ENCODE measurements around the gene RHBDL1. TPM values are rescaled to one million over a fixed set of nuclear protein-coding genes. Genes with fewer than 3 reads are reported as not detected.

Gene RHBDL1
- total RNA-seq, 4 donors from 2014 or later, result 1.1 to 1.5 (median 1.3) TPM; not detected in 1

GRCh38 chr16:640614-641013, 34.9 kb upstream of the RHBDL1 start:
- H3K27me3 ChIP-seq, result no peaks in the 10 kb centered on the region
- H3K9me3 ChIP-seq, result no peaks in the 10 kb centered on the region
- ATAC-seq, result no peak
- H3K27ac ChIP-seq, result peak overlapping the region in 3 of 4 donors; percentile 86 to 95 (median 92)
- peaks cover 0 to 73% (median 22%) of the 10 kb centered on the region in 3 donors for H3K4me1 ChIP-seq
- TF ChIP-seq POLR2A (IDR thresholded peaks at IDR 0.05) (no peak), POLR2AphosphoS5 (IDR thresholded peaks at IDR 0.05) (no peak), EP300 (IDR thresholded peaks at IDR 0.05) (no peak)
- TF ChIP-seq, protein P1, sequence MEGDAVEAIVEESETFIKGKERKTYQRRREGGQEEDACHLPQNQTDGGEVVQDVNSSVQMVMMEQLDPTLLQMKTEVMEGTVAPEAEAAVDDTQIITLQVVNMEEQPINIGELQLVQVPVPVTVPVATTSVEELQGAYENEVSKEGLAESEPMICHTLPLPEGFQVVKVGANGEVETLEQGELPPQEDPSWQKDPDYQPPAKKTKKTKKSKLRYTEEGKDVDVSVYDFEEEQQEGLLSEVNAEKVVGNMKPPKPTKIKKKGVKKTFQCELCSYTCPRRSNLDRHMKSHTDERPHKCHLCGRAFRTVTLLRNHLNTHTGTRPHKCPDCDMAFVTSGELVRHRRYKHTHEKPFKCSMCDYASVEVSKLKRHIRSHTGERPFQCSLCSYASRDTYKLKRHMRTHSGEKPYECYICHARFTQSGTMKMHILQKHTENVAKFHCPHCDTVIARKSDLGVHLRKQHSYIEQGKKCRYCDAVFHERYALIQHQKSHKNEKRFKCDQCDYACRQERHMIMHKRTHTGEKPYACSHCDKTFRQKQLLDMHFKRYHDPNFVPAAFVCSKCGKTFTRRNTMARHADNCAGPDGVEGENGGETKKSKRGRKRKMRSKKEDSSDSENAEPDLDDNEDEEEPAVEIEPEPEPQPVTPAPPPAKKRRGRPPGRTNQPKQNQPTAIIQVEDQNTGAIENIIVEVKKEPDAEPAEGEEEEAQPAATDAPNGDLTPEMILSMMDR (IDR thresholded peaks at IDR 0.05), result no peak
- WGBS, 2 donors (ENCODE audit: low coverage in 1 of 2), result no CpG with 5 or more reads among the region's 5 CpGs
- no peaks in the 10 kb centered on the region for H3K36me3 ChIP-seq
- peak overlapping the region in 1 of 2 donors; percentile 95 for H3K4me3 ChIP-seq

DNA sequence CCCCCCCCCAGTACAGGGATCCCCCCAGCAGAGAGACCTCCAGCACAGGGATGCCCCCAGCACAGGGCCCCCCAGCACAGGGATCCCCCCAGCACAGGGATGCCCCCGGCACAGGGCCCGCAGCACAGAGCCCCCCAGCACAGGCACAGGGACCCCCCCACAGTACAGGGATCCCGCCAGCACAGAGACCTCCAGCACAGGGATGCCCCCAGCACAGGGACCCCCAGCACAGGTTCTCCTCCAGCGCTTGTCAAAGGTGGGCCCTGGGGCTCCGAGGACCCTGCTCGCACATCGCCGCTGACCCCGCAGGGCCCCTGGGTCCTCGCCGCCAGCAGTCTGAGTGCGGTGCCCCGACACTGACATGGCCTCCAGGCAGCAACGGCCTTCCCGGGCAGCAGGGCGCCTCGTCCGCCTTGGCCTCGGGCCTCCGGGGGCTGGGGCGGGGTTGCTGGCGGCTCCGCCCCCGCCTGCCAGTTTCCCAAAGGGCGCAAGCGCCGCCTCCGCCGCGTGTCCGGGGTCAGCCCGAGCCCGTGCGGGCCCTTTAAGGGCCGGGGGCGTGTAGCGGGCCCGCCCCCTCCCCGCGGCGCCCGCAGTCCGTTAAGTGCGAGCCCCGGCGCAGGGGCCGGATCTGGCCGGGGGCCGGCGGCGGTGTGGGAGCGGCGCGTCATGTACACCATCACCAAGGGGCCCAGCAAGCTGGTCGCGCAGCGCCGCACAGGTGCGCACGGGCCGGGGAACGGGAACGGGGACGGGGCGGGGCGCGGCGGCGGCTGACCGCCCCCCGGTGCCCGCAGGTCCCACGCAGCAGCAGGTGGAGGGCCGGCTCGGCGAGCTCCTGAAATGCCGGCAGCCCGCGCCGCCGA, 33.9 kb upstream of the RHBDL1 start, which contains the start of gene MCRIP2:
Gene MCRIP2 (plus strand): TSS at position 503 of the 863 bp plus-strand sequence. CDS start 164 bp downstream, at position 667.
- TF ChIP-seq POLR2A (IDR thresholded peaks at IDR 0.05) (peak; percentile 66 to 71), POLR2AphosphoS5 (IDR thresholded peaks at IDR 0.05) (peak; percentile 70), EP300 (IDR thresholded peaks at IDR 0.05) (no peak)
- TF ChIP-seq, protein P1 (IDR thresholded peaks at IDR 0.05), result peak in 1 of 4 experiments; percentile 12
- H3K27me3 ChIP-seq, result no peaks in the 10 kb centered on the region
- peak within 1 kb of the TSS; percentile 67 to 95 for H3K4me3 ChIP-seq
- peaks cover 0 to 78% (median 27%) of the 10 kb centered on the region in 3 donors for H3K4me1 ChIP-seq
- WGBS, 2 donors (ENCODE audit: low coverage in 1 of 2), result no CpG with 5 or more reads among the region's 81 CpGs
- H3K36me3 ChIP-seq, result peaks cover 0 to under 1% of the 10 kb centered on the region in 2 donors
- peak; percentile 74 for ATAC-seq
- no peaks in the 10 kb centered on the region for H3K9me3 ChIP-seq
- H3K27ac ChIP-seq, result peak within 1 kb of the TSS; percentile 86 to 95 (median 91)

DNA sequence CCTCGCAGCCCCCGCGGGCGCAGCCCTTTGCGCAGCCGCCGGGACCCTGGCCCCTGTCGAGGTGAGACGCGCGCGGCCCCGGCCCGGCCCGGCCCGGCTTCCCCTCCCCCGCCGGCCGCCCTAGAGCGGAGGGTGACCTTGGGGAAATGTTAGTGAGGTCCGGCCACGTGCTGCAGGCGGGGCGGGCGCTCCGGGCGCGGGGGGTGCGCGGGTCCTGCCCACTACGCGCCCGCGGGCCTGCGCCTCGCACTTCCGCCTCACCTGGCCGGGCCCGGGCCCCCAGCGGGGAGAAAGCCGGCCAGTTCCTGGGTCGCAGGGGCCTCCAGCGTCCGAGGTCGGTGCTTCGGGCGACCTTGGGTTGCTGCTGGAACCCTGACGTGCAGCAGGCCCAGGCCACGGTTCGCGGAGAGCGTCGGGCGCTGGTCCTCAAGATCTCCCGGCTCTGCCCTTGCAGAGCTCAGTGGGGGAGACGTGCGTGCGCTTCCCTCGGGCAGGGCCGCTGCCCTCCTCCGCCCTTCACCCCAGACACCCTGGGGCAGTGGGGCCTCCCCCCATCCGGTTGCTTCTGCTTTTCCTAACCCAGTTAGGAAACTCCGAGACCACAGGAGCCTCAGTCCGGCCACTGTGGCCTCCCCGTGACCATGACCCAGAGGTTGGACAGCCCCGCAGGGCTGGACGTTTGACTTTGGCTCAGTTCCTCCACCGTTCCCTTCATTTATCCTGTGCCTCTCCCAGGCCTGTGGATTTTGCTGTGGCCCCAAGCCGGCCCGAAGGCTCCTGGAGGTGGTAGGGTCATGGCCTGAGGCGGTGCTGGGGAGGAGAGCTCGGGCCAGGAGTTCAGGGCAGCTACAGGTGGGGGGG, 33.1 kb upstream of the RHBDL1 start:
- Histone ChIP-seq H3K27me3 (no peaks in the 10 kb centered on the region), H3K4me1 (peaks cover 0 to 83% (median 25%) of the 10 kb centered on the region in 3 donors), H3K36me3 (peaks cover 0 to 7% of the 10 kb centered on the region in 2 donors), H3K4me3 (peak overlapping the region; percentile 67 to 95), H3K9me3 (no peaks in the 10 kb centered on the region), H3K27ac (peak overlapping the region; percentile 86 to 95 (median 91))
- ATAC-seq, result peak; percentile 58
- TF ChIP-seq POLR2A (IDR thresholded peaks at IDR 0.05), result no peak
- TF ChIP-seq, protein P1 (IDR thresholded peaks at IDR 0.05), result no peak
- TF ChIP-seq EP300 (IDR thresholded peaks at IDR 0.05), result no peak
- no peak for TF ChIP-seq POLR2AphosphoS5 (IDR thresholded peaks at IDR 0.05)
- no CpG with 5 or more reads among the region's 72 CpGs for WGBS, 2 donors (ENCODE audit: low coverage in 1 of 2)

GRCh38 chr16:643050-643368, 32.5 kb upstream of the RHBDL1 start:
- Histone ChIP-seq H3K4me1 (peaks cover 0 to 83% (median 25%) of the 10 kb centered on the region in 3 donors), H3K4me3 (peak overlapping the region in 1 of 2 donors; percentile 95), H3K27ac (peak overlapping the region; percentile 86 to 95 (median 91)), H3K36me3 (peaks cover 0 to 7% of the 10 kb centered on the region in 2 donors), H3K27me3 (no peaks in the 10 kb centered on the region), H3K9me3 (no peaks in the 10 kb centered on the region)
- no peak for ATAC-seq
- TF ChIP-seq, protein P1 (IDR thresholded peaks at IDR 0.05), result no peak
- no peak for TF ChIP-seq POLR2A (IDR thresholded peaks at IDR 0.05)
- TF ChIP-seq POLR2AphosphoS5 (IDR thresholded peaks at IDR 0.05), result no peak
- no peak for TF ChIP-seq EP300 (IDR thresholded peaks at IDR 0.05)
- 83 to 100% methylated on average over 2 to 3 of the region's 13 CpGs for WGBS, 2 donors (ENCODE audit: low coverage in 1 of 2)
